Natural killer cell (primary cell): ENCODE data around the gene SETDB1. TPM values are rescaled to one million over a fixed set of nuclear protein-coding genes. Genes with fewer than 3 reads are reported as not detected.

Source experiments
- ATAC-seq, 3 donors: fragments of 150-1000 bp in 2 of 3; fragments of 200-7000 bp in 1 of 3; cut with Tn5 transposase; 1 replicate in 1 of 3; 2 replicates in 2 of 3; pipeline ENCODE4 v1.10.0; 2021; ENCODE audit warnings: mild to moderate bottlenecking in 2 of 3, moderate library complexity in 2 of 3
- DNase-seq, 2 donors: peaks; one replicate each; pipeline versions ENCODE4 v3.0.0 to v3.0.0-alpha.2; 2013 to 2021; ENCODE audit warnings: mixed read lengths in 1 of 2
- H3K27ac ChIP-seq: one replicate; pipeline ENCODE4 v1.5.1; 2013; ENCODE audit warnings: mild to moderate bottlenecking, low read length
- H3K27me3 ChIP-seq: one replicate; pipeline ENCODE4 v1.6.1; 2013; ENCODE audit warnings: low read length; ENCODE audit not compliant: control insufficient read depth, insufficient read depth
- H3K36me3 ChIP-seq: one replicate; pipeline ENCODE4 v1.6.1; 2013; ENCODE audit warnings: low read length; ENCODE audit not compliant: control insufficient read depth, insufficient read depth
- H3K4me1 ChIP-seq: one replicate; pipeline ENCODE4 v1.6.1; 2013; ENCODE audit warnings: low read length; ENCODE audit not compliant: control insufficient read depth, insufficient read depth
- H3K4me3 ChIP-seq: one replicate; pipeline ENCODE4 v1.5.1; 2013; ENCODE audit warnings: low read length
- H3K9me3 ChIP-seq: one replicate; pipeline ENCODE4 v1.6.1; 2013; ENCODE audit warnings: low read length; ENCODE audit not compliant: control insufficient read depth, insufficient read depth
- H3K27ac Mint-ChIP-seq, 2 donors: one replicate each; pipeline ENCODE4 v1.8.0; 2022; ENCODE audit warnings: mild to moderate bottlenecking in 2 of 2, mixed read lengths in 2 of 2, moderate library complexity in 1 of 2
- H3K27me3 Mint-ChIP-seq, 2 donors: one replicate each; pipeline ENCODE4 v1.8.0; 2022; ENCODE audit warnings: low read depth in 2 of 2, mixed read lengths in 2 of 2
- H3K36me3 Mint-ChIP-seq: one replicate; pipeline ENCODE4 v1.8.0; 2022; ENCODE audit warnings: mixed read lengths
- H3K4me1 Mint-ChIP-seq, 2 donors: one replicate each; pipeline ENCODE4 v1.8.0; 2022; ENCODE audit warnings: mixed read lengths in 2 of 2
- H3K4me3 Mint-ChIP-seq: one replicate; pipeline ENCODE4 v1.8.0; 2022; ENCODE audit warnings: mild to moderate bottlenecking, moderate library complexity, mixed read lengths
- H3K9me3 Mint-ChIP-seq, 2 donors: one replicate each; pipeline ENCODE4 v1.8.0; 2022; ENCODE audit warnings: mixed read lengths in 2 of 2
- WGBS: methylation state at CpG from one replicate; pipeline ENCODE4 v1.1.7; 2013; ENCODE audit warnings: missing lambda C conversion rate; ENCODE audit not compliant: insufficient coverage; 5-methylcytosine and 5-hydroxymethylcytosine counted together
- intact Hi-C: fragments of 100-400 bp; cut with micrococcal nuclease; formaldehyde crosslinking; loops from one replicate; pipeline ENCODE4 v1.14.2; 2022
- total RNA-seq, 4 donors: library from RNA; stranded (reverse); fragments of 120-200 nt in 1 of 4; gene quantifications; one replicate each; pipeline versions ENCODE4 v1.2.3 to v1.2.4, GENCODE V29; 2013 to 2022
- TF ChIP-seq, protein P1 (sequence below): fragments of 200-600 bp; IDR thresholded peaks from one replicate; pipeline ENCODE4 v1.8.0; 2022; ENCODE audit warnings: antibody characterized with exemption

SETDB1 gene
- total RNA-seq, 3 donors from 2014 or later (not counting 1 experiment from before 2014, with no cell fraction given), result 64.6 to 74.3 (median 70.5) TPM

GRCh38 chr1:150997949-150998348 lies 71.8 kb downstream of the SETDB1 start:
- 90% methylated on average over 4 of the region's 5 CpGs for WGBS
- H3K36me3 ChIP-seq, result peaks cover 12% of the 10 kb centered on the region
- TF ChIP-seq, protein P1, sequence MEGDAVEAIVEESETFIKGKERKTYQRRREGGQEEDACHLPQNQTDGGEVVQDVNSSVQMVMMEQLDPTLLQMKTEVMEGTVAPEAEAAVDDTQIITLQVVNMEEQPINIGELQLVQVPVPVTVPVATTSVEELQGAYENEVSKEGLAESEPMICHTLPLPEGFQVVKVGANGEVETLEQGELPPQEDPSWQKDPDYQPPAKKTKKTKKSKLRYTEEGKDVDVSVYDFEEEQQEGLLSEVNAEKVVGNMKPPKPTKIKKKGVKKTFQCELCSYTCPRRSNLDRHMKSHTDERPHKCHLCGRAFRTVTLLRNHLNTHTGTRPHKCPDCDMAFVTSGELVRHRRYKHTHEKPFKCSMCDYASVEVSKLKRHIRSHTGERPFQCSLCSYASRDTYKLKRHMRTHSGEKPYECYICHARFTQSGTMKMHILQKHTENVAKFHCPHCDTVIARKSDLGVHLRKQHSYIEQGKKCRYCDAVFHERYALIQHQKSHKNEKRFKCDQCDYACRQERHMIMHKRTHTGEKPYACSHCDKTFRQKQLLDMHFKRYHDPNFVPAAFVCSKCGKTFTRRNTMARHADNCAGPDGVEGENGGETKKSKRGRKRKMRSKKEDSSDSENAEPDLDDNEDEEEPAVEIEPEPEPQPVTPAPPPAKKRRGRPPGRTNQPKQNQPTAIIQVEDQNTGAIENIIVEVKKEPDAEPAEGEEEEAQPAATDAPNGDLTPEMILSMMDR, result no peak
- H3K4me3 Mint-ChIP-seq, result no peak overlapping the region
- no peaks in the 10 kb centered on the region for H3K9me3 Mint-ChIP-seq
- H3K27me3 ChIP-seq, result no peaks in the 10 kb centered on the region
- no peak overlapping the region for H3K27ac Mint-ChIP-seq
- DNase-seq (no peak), ATAC-seq (no peak)
- H3K4me1 Mint-ChIP-seq, result peaks cover 6 to 12% of the 10 kb centered on the region in 2 donors
- H3K4me1 ChIP-seq, result peaks cover 13% of the 10 kb centered on the region
- H3K9me3 ChIP-seq, result no peaks in the 10 kb centered on the region
- no peak overlapping the region for H3K27ac ChIP-seq
- intact Hi-C loops, result loop anchor here (2.0 to 5.0 kb wide), 2 partner anchors 19 to 741 kb away; partner anchors contain the start of gene CA14
- no peak overlapping the region for H3K4me3 ChIP-seq
- no peaks in the 10 kb centered on the region for H3K36me3 Mint-ChIP-seq
- no peaks in the 10 kb centered on the region for H3K27me3 Mint-ChIP-seq

GRCh38 chr1:150999051-150999674 lies 73.0 kb downstream of the SETDB1 start:
- no peak overlapping the region for H3K4me3 Mint-ChIP-seq
- WGBS, result 36% methylated on average over 17 of the region's 17 CpGs
- peak overlapping the region in 1 of 2 donors; percentile 38 for H3K27ac Mint-ChIP-seq
- H3K9me3 Mint-ChIP-seq, result no peaks in the 10 kb centered on the region
- DNase-seq (no peak), ATAC-seq (peak in 2 of 3 donors; percentile 59 to 77)
- H3K4me3 ChIP-seq, result no peak overlapping the region
- H3K36me3 Mint-ChIP-seq, result no peaks in the 10 kb centered on the region
- peaks cover 6 to 16% of the 10 kb centered on the region in 2 donors for H3K4me1 Mint-ChIP-seq
- H3K9me3 ChIP-seq, result no peaks in the 10 kb centered on the region
- TF ChIP-seq, protein P1, result no peak
- peaks cover 12% of the 10 kb centered on the region for H3K36me3 ChIP-seq
- H3K27ac ChIP-seq, result no peak overlapping the region
- no peaks in the 10 kb centered on the region for H3K27me3 ChIP-seq
- intact Hi-C loops, result loop anchor here (5.0 kb wide), 1 partner anchor 742 kb away; the partner anchor contains the start of gene CA14
- no peaks in the 10 kb centered on the region for H3K27me3 Mint-ChIP-seq
- H3K4me1 ChIP-seq, result peaks cover 22% of the 10 kb centered on the region

- H3K27me3 ChIP-seq, result no peaks in the 10 kb centered on the region
- 72% methylated on average over 2 of the region's 2 CpGs for WGBS
- no peak overlapping the region for H3K27ac ChIP-seq
- ATAC-seq (no peak), DNase-seq (no peak)
- H3K27ac Mint-ChIP-seq, result no peak overlapping the region
- intact Hi-C loops, result loop anchor here (5.0 kb wide), 1 partner anchor 743 kb away; the partner anchor contains the start of gene CA14
- H3K27me3 Mint-ChIP-seq, result no peaks in the 10 kb centered on the region
- no peaks in the 10 kb centered on the region for H3K9me3 Mint-ChIP-seq
- H3K36me3 ChIP-seq, result peaks cover 12% of the 10 kb centered on the region
- no peak overlapping the region for H3K4me3 Mint-ChIP-seq
- H3K4me3 ChIP-seq, result no peak overlapping the region
- H3K36me3 Mint-ChIP-seq, result no peaks in the 10 kb centered on the region
- H3K4me1 ChIP-seq, result peaks cover 26% of the 10 kb centered on the region
- peaks cover 6 to 16% of the 10 kb centered on the region in 2 donors for H3K4me1 Mint-ChIP-seq
- TF ChIP-seq, protein P1, result no peak
- no peaks in the 10 kb centered on the region for H3K9me3 ChIP-seq
These were observed 73.8 kb downstream of the SETDB1 start for GRCh38 chr1:150999926-151000325.
